Epithelial cell of proximal tubule (primary cell): ENCODE data around the gene CD44. TPM values are rescaled to one million over a fixed set of nuclear protein-coding genes. Genes with fewer than 3 reads are reported as not detected.

Source experiments
- DNase-seq: peaks from one replicate; pipeline ENCODE4 v3.0.0-alpha.2; 2011; ENCODE audit warnings: low read depth
- H3K4me3 ChIP-seq: 2 replicates; pipeline ENCODE4 v1.5.1; 2011; ENCODE audit warnings: low read depth, mild to moderate bottlenecking, low read length
- CTCF ChIP-seq: conservative IDR thresholded peaks from 2 replicates; pipeline ENCODE4 v1.5.1; 2012; ENCODE audit warnings: low read depth, mild to moderate bottlenecking, low read length
- total RNA-seq: library from RNA; depleted of rRNA; stranded (reverse); fragments of >200 nt; gene quantifications from 2 replicates; pipeline ENCODE4 v1.2.3, GENCODE V29; 2015

Gene CD44
- total RNA-seq, 1 donor from 2014 or later, result 296 TPM

- H3K4me3 ChIP-seq, result no peak overlapping the region
- TF ChIP-seq CTCF, result no peak
- no peak for DNase-seq
Measured at GRCh38 chr11:35239471-35240075, 100.6 kb downstream of the CD44 start.

GRCh38 chr11:35241083-35241482, 102.1 kb downstream of the CD44 start:
- no peak for TF ChIP-seq CTCF
- DNase-seq, result no peak
- H3K4me3 ChIP-seq, result no peak overlapping the region

- TF ChIP-seq CTCF, result no peak
- DNase-seq, result no peak
- H3K4me3 ChIP-seq, result no peak overlapping the region
Measured at GRCh38 chr11:35241531-35241930, 102.6 kb downstream of the CD44 start.

- no peak overlapping the region for H3K4me3 ChIP-seq
- TF ChIP-seq CTCF, result no peak
- no peak for DNase-seq
Measured at GRCh38 chr11:35242412-35243242, 103.7 kb downstream of the CD44 start.

- no peak overlapping the region for H3K4me3 ChIP-seq
- no peak for DNase-seq
- no peak for TF ChIP-seq CTCF
Measured at GRCh38 chr11:35243774-35244173, 104.8 kb downstream of the CD44 start.

GRCh38 chr11:35245056-35245455, 106.1 kb downstream of the CD44 start:
- no peak for TF ChIP-seq CTCF
- H3K4me3 ChIP-seq, result no peak overlapping the region
- DNase-seq, result no peak
